ENCODE data around the gene PSMA1. TPM values are rescaled to one million over a fixed set of nuclear protein-coding genes. Genes with fewer than 3 reads are reported as not detected.

Gene PSMA1
- total and polyA plus RNA-seq, 2 of the 8 experiments (the other 6 are each of a cell fraction or from before 2014, with no cell fraction given) = 148 to 159 TPM

DNA sequence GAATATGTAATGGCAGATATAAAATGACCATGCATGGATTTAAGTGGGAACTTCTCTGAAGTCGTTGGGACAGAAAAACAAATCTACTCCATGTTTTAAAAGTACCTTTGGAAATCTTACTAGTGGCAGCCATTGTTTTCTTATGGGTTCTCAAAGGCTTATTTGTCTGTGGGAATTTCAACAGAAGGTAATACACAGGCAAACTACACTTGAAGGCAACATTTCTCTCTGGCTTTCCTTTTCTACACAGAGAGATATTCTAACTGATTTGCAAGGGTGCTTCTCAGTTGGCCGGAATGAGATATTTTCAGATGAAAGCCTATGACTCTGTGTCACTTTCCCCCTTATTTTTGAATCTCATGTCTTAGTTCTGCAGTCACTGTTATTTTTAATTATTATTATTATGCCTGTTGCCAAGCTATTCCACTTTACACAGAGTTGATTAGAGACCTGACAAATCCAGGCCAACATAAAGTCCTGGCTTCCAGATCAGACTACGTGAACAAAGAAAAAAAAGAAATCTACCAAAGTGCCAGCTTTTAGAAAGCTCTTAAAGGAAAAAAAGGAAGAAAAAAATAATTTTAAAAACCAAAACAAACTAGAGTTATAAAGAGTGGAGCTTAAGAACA, 18.9 kb upstream of the PSMA1 start:
- H3K36me3 ChIP-seq (ENCODE audit: control insufficient read depth in 2 of 4, insufficient read depth in 4 of 4, low read length in 3 of 4) = no peaks in the 10 kb centered on the region
- no peak overlapping the region for H3K18ac ChIP-seq (ENCODE audit: extremely low read depth, low read length)
- H2AFZ ChIP-seq (ENCODE audit: low read length) = no peak overlapping the region
- H2BK5ac ChIP-seq (ENCODE audit: low read depth, low read length) = no peak overlapping the region
- no peaks in the 10 kb centered on the region for H3K9me3 ChIP-seq (ENCODE audit: insufficient read depth in 2 of 2, low read depth in 1 of 2, low read length in 1 of 2)
- POLR2A ChIA-PET (ENCODE audit: partially characterized antibody) = interaction anchor here (1.1 kb wide), 1 partner anchor 16 kb away, joined by 3 read pairs; no protein-coding TSS in a partner anchor
- H3K23ac ChIP-seq (ENCODE audit: insufficient read length) = no peak overlapping the region
- no peak overlapping the region for H3K4me2 ChIP-seq (ENCODE audit: insufficient read depth in 1 of 2, low read depth in 2 of 2, low read length in 2 of 2)
- no peaks in the 10 kb centered on the region for H4K20me1 ChIP-seq (replicated peaks in 1 of 2; ENCODE audit: control insufficient read depth in 1 of 2, insufficient read depth in 2 of 2, low read length in 2 of 2)
- H3K4me3 ChIP-seq (ENCODE audit: extremely low read depth in 1 of 4, insufficient read depth in 2 of 4, low read depth in 3 of 4, low read length in 4 of 4) = no peak overlapping the region
- no peak overlapping the region for H2AK5ac ChIP-seq (ENCODE audit: low read depth, low read length)
- H3K79me1 ChIP-seq (ENCODE audit: low read depth, low read length) = no peaks in the 10 kb centered on the region
- H2BK20ac ChIP-seq (ENCODE audit: low read length) = no peak overlapping the region
- no peak overlapping the region for H3K9ac ChIP-seq (replicated peaks in 1 of 4; ENCODE audit: extremely low read depth in 1 of 4, low read depth in 3 of 4, low read length in 3 of 4)
- no peak overlapping the region for H3K4ac ChIP-seq (replicated peaks; ENCODE audit: insufficient read length, low read depth, low read length)
- no peaks in the 10 kb centered on the region for H3K23me2 ChIP-seq (ENCODE audit: low read depth, low read length)
- H3K79me2 ChIP-seq (ENCODE audit: control insufficient read depth in 1 of 2, insufficient read depth in 2 of 2, low read length in 2 of 2) = no peaks in the 10 kb centered on the region
- H3K27me3 ChIP-seq (replicated peaks in 1 of 4; ENCODE audit: control insufficient read depth in 3 of 4, extremely low read depth in 1 of 4, insufficient read depth in 3 of 4, low read length in 3 of 4) = no peaks in the 10 kb centered on the region; a peak in 2 of 7 replicates
- FAIRE-seq (no peak), DNase-seq (ENCODE audit: low read depth in 1 of 2, low spot score in 2 of 2) (no peak)
- H3K27ac ChIP-seq (ENCODE audit: low read depth, low read length) = no peak overlapping the region
- H3K14ac ChIP-seq (ENCODE audit: insufficient read length) = no peak overlapping the region
- H2BK120ac ChIP-seq (replicated peaks; ENCODE audit: low read depth, low read length) = no peak overlapping the region
- peaks cover 2 to 7% (median 6%) of the 10 kb centered on the region in 4 experiments for H3K4me1 ChIP-seq (replicated peaks in 1 of 4; ENCODE audit: control insufficient read depth in 3 of 4, insufficient read depth in 4 of 4, low read length in 3 of 4)
- no peak overlapping the region for H4K8ac ChIP-seq (ENCODE audit: extremely low read depth, insufficient read depth, low read length)
- no peak overlapping the region for H4K91ac ChIP-seq (replicated peaks; ENCODE audit: insufficient read length, low read length)
- no peak overlapping the region for H2BK15ac ChIP-seq (ENCODE audit: low read length)
- 90% methylated on average over 3 of the region's 3 CpGs; no CpG with 5 or more reads in 1 of the 2 experiments for WGBS, 2 experiments (ENCODE audit: extremely low coverage in 1 of 2, insufficient coverage in 1 of 2, insufficient read length in 1 of 2, insufficient replicate concordance in 2 of 2, low coverage in 1 of 2, low lambda C conversion rate in 2 of 2, missing lambda C conversion rate in 1 of 2)
- TF ChIP-seq POLR2A (IDR thresholded peaks at IDR 0.05; ENCODE audit: control extremely low read depth in 1 of 2, low read depth in 2 of 2, low read length in 2 of 2) = no peak
- TF ChIP-seq HDAC6 (IDR thresholded peaks at IDR 0.05; ENCODE audit: low read depth, low read length) = no peak
- TF ChIP-seq RBBP5 (IDR thresholded peaks at IDR 0.05; ENCODE audit: borderline replicate concordance, low read depth, low read length) = no peak
- no peak for TF ChIP-seq SP2 (IDR thresholded peaks at IDR 0.05; ENCODE audit: low read length)
- no peak for TF ChIP-seq EGR1 (IDR thresholded peaks at IDR 0.05; ENCODE audit: borderline replicate concordance, low read depth, low read length)
- TF ChIP-seq CHD2 (IDR thresholded peaks at IDR 0.05; ENCODE audit: low read length) = no peak
- TF ChIP-seq JUND (IDR thresholded peaks at IDR 0.05; ENCODE audit: low read length) = no peak
- no peak for TF ChIP-seq TBP (IDR thresholded peaks at IDR 0.05; ENCODE audit: low read depth, low read length)
- TF ChIP-seq FOSL1 (IDR thresholded peaks at IDR 0.05; ENCODE audit: insufficient read depth, low read depth, low read length) = no peak
- no peak for TF ChIP-seq SIX5 (IDR thresholded peaks at IDR 0.05; ENCODE audit: low read depth, low read length)
- no peak for TF ChIP-seq SP1 (IDR thresholded peaks at IDR 0.05; ENCODE audit: low read depth, low read length)
- no peak for TF ChIP-seq POLR2AphosphoS5 (IDR thresholded peaks at IDR 0.05; ENCODE audit: low read depth, low read length)
- no peak for TF ChIP-seq JUN (IDR thresholded peaks at IDR 0.05; ENCODE audit: low read depth, low read length)
- TF ChIP-seq PHF8 (conservative IDR thresholded peaks at IDR 0.05; ENCODE audit: low read depth, low read length) = no peak
- TF ChIP-seq, protein P1, sequence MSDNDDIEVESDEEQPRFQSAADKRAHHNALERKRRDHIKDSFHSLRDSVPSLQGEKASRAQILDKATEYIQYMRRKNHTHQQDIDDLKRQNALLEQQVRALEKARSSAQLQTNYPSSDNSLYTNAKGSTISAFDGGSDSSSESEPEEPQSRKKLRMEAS (IDR thresholded peaks at IDR 0.05) = no peak
- H3K56ac ChIP-seq (replicated peaks; ENCODE audit: insufficient read length, low read depth, low read length) = no peak overlapping the region
- H4K5ac ChIP-seq (ENCODE audit: insufficient read length, low read depth, low read length) = no peak overlapping the region
- H2BK12ac ChIP-seq (ENCODE audit: low read depth, low read length) = no peak overlapping the region
- CTCF ChIA-PET (ENCODE audit: partially characterized antibody) = interaction anchor here (0.8 to 3.0 kb wide), 6 partner anchors 8 to 512 kb away, joined by 3 to 19 read pairs (median 3); no protein-coding TSS in a partner anchor

Measured in H1 (cell line).